Osteoblast (primary cell): ENCODE measurements around the gene BMP10. TPM values are rescaled to one million over a fixed set of nuclear protein-coding genes. Genes with fewer than 3 reads are reported as not detected.

Experiments
- DNase-seq: peaks from one replicate; pipeline ENCODE4 v3.0.0; 2011; ENCODE audit warnings: low spot score, mixed read lengths; ENCODE audit not compliant: insufficient read length; ENCODE audit errors: missing footprints
- H2AFZ ChIP-seq: 2 replicates; pipeline ENCODE4 v1.6.0; 2011; ENCODE audit warnings: mild to moderate bottlenecking, low read length
- H3K27ac ChIP-seq: 2 replicates; pipeline ENCODE4 v1.5.1; 2011; ENCODE audit warnings: mild to moderate bottlenecking, low read depth, low read length, moderate library complexity
- H3K27me3 ChIP-seq: 2 replicates; pipeline ENCODE4 v1.6.0; 2012; ENCODE audit warnings: mild to moderate bottlenecking, control low read depth, inconsistent platforms, low read length, moderate library complexity; ENCODE audit not compliant: insufficient read depth
- H3K36me3 ChIP-seq: 2 replicates; pipeline ENCODE4 v1.5.1; 2011; ENCODE audit warnings: mild to moderate bottlenecking, low read length, control low read depth, moderate library complexity; ENCODE audit not compliant: insufficient read depth
- H3K4me1 ChIP-seq: 2 replicates; pipeline ENCODE4 v1.5.1; 2011; ENCODE audit warnings: mild to moderate bottlenecking, low read length, control low read depth, moderate library complexity; ENCODE audit not compliant: insufficient read depth
- H3K4me2 ChIP-seq: 2 replicates; pipeline ENCODE4 v1.6.0; 2011; ENCODE audit warnings: mild to moderate bottlenecking, low read length; ENCODE audit not compliant: insufficient read depth
- H3K4me3 ChIP-seq: fragments of 200-600 bp; sonication (generic); 3 replicates; pipeline ENCODE4 v1.5.1; 2012; ENCODE audit warnings: mild to moderate bottlenecking, low read length, inconsistent platforms; ENCODE audit not compliant: insufficient read depth
- H3K79me2 ChIP-seq: 2 replicates; pipeline ENCODE4 v1.6.0; 2012; ENCODE audit warnings: mild to moderate bottlenecking, low read length, control low read depth, inconsistent platforms; ENCODE audit not compliant: insufficient read depth
- H3K9me3 ChIP-seq: 2 replicates; pipeline ENCODE4 v1.5.1; 2011; ENCODE audit warnings: low read depth, low read length, control low read depth
- H4K20me1 ChIP-seq: 2 replicates; pipeline ENCODE4 v1.6.0; 2012; ENCODE audit warnings: mild to moderate bottlenecking, low read length, control low read depth; ENCODE audit not compliant: insufficient read depth
- total RNA-seq: library from RNA; depleted of rRNA; stranded (reverse); fragments of >200 nt; gene quantifications from 2 replicates; pipeline ENCODE4 v1.2.3, GENCODE V29; 2012
- TF ChIP-seq, protein P1 (sequence below): IDR thresholded peaks from 2 replicates; pipeline ENCODE4 v1.5.1; 2011; ENCODE audit warnings: mild to moderate bottlenecking, low read depth, low read length, moderate library complexity; ENCODE audit errors: extremely low read depth

Gene BMP10
- total RNA-seq, 1 donor, result not detected

DNA sequence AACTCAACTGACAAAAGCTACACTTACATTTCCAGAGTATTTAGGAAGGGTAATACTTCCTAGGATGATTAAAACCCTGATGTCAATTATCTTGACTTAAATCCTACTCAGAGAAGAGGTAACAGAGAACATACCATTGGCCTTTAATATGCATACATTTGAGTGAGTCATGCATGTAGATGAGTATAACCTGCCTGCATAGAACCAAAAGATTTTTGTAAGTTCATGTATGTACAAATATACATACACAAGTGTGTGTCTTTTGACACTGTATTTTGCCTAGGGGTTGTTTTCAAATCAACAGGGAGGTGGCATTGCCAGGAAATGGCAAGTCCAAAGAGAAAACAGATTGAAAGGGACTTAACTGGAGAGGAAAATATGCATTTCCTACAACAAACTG, 6.1 kb downstream of the BMP10 start:
- peaks cover 45% of the 10 kb centered on the region for H3K27me3 ChIP-seq

DNA sequence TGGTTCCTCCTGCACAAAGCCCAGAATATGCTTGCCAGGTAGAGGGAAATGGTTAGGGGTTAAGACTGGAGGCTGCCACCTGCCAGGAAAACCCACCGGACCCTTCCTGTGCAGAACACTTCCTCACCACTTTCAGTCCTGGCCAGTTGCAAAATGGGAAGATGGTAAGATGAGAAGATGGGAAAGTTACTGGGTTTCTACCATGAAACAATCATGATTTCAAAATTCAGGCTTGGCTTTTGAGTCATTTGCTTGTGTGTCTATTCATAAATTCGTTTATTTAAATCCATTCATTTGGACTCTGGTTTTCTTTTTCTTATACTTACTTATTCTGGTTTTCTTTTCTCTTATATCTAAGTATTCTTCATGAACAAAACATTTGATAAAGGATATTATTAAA, 7.2 kb downstream of the BMP10 start:
- H3K4me1 ChIP-seq, result no peaks in the 10 kb centered on the region
- no peaks in the 10 kb centered on the region for H3K9me3 ChIP-seq
- H3K27me3 ChIP-seq, result peaks cover 54% of the 10 kb centered on the region
- H4K20me1 ChIP-seq, result no peaks in the 10 kb centered on the region
- TF ChIP-seq, protein P1, sequence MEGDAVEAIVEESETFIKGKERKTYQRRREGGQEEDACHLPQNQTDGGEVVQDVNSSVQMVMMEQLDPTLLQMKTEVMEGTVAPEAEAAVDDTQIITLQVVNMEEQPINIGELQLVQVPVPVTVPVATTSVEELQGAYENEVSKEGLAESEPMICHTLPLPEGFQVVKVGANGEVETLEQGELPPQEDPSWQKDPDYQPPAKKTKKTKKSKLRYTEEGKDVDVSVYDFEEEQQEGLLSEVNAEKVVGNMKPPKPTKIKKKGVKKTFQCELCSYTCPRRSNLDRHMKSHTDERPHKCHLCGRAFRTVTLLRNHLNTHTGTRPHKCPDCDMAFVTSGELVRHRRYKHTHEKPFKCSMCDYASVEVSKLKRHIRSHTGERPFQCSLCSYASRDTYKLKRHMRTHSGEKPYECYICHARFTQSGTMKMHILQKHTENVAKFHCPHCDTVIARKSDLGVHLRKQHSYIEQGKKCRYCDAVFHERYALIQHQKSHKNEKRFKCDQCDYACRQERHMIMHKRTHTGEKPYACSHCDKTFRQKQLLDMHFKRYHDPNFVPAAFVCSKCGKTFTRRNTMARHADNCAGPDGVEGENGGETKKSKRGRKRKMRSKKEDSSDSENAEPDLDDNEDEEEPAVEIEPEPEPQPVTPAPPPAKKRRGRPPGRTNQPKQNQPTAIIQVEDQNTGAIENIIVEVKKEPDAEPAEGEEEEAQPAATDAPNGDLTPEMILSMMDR, result no peak
- H2AFZ ChIP-seq, result no peak overlapping the region
- no peaks in the 10 kb centered on the region for H3K36me3 ChIP-seq
- no peak for DNase-seq
- no peaks in the 10 kb centered on the region for H3K79me2 ChIP-seq
- no peak overlapping the region for H3K4me3 ChIP-seq
- no peak overlapping the region for H3K27ac ChIP-seq
- no peak overlapping the region for H3K4me2 ChIP-seq

More for the DNA sequence above, 6.1 kb downstream of the BMP10 start:
- no peak overlapping the region for H3K27ac ChIP-seq
- H3K9me3 ChIP-seq, result no peaks in the 10 kb centered on the region
- H3K79me2 ChIP-seq, result no peaks in the 10 kb centered on the region
- no peak overlapping the region for H3K4me3 ChIP-seq
- H3K36me3 ChIP-seq, result no peaks in the 10 kb centered on the region
- no peaks in the 10 kb centered on the region for H3K4me1 ChIP-seq
- DNase-seq, result no peak
- TF ChIP-seq, protein P1, result no peak
- no peak overlapping the region for H3K4me2 ChIP-seq
- H2AFZ ChIP-seq, result no peak overlapping the region
- H4K20me1 ChIP-seq, result no peaks in the 10 kb centered on the region

- Histone ChIP-seq H3K4me1 (no peaks in the 10 kb centered on the region), H3K27ac (no peak overlapping the region), H3K79me2 (no peaks in the 10 kb centered on the region), H4K20me1 (no peaks in the 10 kb centered on the region), H3K4me2 (no peak overlapping the region), H3K27me3 (peaks cover 52% of the 10 kb centered on the region), H3K9me3 (no peaks in the 10 kb centered on the region), H3K36me3 (no peaks in the 10 kb centered on the region), H2AFZ (no peak overlapping the region), H3K4me3 (no peak overlapping the region)
- TF ChIP-seq, protein P1, result no peak
- DNase-seq, result no peak
These were observed 8.3 kb downstream of the BMP10 start for GRCh38 chr2:68862889-68863288.

DNA sequence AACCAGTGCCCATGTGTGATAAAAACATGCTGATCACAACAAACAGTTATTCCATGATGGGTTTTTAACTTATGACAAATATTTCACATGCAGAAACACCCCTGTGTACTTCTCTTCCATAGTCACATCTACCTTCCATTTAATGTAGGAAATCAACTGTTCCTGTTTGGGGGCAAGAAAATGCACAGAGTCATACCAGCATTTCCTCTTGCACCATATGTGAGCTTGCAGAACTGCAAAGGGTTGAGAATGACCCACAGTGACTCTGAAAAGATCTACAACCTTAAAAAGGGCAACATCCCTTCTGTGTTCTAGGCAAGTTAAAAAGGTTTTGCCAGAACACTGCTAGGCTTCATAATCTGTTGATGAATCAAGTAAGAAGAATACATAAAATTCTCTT, 9.9 kb downstream of the BMP10 start:
- Histone ChIP-seq H3K27me3 (peaks cover 53% of the 10 kb centered on the region), H3K4me3 (no peak overlapping the region), H4K20me1 (no peaks in the 10 kb centered on the region), H3K9me3 (no peaks in the 10 kb centered on the region), H3K4me1 (no peaks in the 10 kb centered on the region), H3K79me2 (no peaks in the 10 kb centered on the region), H3K4me2 (no peak overlapping the region), H2AFZ (no peak overlapping the region), H3K36me3 (no peaks in the 10 kb centered on the region), H3K27ac (no peak overlapping the region)
- DNase-seq, result no peak
- TF ChIP-seq, protein P1, result no peak
